ENCODE data around the gene INTS11. TPM values are rescaled to one million over a fixed set of nuclear protein-coding genes. Genes with fewer than 3 reads are reported as not detected.

The INTS11 gene
- total and polyA plus RNA-seq, 9 of the 15 experiments (the other 6 are each of a cell fraction or from before 2014, with no cell fraction given): 3.6 to 183 (median 110) TPM

DNA sequence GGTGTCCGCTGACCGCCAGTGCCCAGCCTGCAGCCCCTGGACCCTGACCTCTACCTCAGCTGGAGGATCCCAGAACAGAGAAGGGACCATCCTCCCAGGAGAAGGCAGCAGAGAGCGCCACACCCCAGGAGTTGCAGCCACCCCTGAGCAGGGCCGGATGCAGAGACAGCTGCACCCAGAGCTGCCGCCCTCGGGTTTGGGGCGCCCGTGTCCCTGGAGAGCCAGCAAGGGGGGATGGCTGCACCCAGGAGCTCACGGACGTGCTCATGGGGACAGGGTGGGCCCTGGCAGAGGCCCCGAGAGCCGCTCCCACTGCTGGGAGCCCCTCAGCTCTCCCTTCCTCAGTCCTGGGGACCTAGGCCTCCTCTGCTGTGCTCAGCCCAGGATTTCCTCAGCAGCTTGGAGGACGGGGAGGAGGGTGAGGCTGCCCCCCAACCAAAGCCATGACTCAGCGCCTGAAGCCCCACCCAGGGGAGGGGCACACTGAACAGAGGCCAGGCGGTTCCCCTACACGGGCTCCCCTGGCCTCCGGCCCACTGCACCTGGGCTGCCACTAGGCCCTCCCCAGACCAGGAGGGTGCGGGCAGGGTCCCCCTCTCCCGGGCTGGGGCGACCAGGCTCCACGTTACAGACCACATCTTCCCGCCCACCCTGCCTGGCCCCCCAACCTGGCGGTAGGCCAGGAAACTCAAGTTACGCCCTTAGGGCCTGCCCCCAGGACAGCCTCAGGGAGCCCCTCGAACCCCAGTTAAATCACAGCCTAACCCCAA is 19.0 kb downstream of the INTS11 start (continued):
- TF ChIP-seq, protein P1, sequence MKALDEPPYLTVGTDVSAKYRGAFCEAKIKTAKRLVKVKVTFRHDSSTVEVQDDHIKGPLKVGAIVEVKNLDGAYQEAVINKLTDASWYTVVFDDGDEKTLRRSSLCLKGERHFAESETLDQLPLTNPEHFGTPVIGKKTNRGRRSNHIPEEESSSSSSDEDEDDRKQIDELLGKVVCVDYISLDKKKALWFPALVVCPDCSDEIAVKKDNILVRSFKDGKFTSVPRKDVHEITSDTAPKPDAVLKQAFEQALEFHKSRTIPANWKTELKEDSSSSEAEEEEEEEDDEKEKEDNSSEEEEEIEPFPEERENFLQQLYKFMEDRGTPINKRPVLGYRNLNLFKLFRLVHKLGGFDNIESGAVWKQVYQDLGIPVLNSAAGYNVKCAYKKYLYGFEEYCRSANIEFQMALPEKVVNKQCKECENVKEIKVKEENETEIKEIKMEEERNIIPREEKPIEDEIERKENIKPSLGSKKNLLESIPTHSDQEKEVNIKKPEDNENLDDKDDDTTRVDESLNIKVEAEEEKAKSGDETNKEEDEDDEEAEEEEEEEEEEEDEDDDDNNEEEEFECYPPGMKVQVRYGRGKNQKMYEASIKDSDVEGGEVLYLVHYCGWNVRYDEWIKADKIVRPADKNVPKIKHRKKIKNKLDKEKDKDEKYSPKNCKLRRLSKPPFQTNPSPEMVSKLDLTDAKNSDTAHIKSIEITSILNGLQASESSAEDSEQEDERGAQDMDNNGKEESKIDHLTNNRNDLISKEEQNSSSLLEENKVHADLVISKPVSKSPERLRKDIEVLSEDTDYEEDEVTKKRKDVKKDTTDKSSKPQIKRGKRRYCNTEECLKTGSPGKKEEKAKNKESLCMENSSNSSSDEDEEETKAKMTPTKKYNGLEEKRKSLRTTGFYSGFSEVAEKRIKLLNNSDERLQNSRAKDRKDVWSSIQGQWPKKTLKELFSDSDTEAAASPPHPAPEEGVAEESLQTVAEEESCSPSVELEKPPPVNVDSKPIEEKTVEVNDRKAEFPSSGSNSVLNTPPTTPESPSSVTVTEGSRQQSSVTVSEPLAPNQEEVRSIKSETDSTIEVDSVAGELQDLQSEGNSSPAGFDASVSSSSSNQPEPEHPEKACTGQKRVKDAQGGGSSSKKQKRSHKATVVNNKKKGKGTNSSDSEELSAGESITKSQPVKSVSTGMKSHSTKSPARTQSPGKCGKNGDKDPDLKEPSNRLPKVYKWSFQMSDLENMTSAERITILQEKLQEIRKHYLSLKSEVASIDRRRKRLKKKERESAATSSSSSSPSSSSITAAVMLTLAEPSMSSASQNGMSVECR (CRISPR knock-in tag; IDR thresholded peaks at IDR 0.05): 0 out of 2 replicates have a peak, but pooled peaks have one; percentile 55
- TF ChIP-seq MTA1 (IDR thresholded peaks at IDR 0.05; ENCODE audit: borderline replicate concordance): no peak
- TF ChIP-seq PRPF4 (IDR thresholded peaks at IDR 0.05; ENCODE audit: insufficient read depth, low read depth, low read length, poor library complexity, severe bottlenecking): no peak
- no peak for TF ChIP-seq NR2F6 (CRISPR knock-in tag; IDR thresholded peaks at IDR 0.05)
- TF ChIP-seq PHB (CRISPR knock-in tag; IDR thresholded peaks at IDR 0.05): no peak
- TF ChIP-seq BCOR (IDR thresholded peaks at IDR 0.05): no peak
- no peak for TF ChIP-seq KAT8 (IDR thresholded peaks at IDR 0.05; ENCODE audit: low read depth)
- peak; percentile 63; the same call in 1 of the 2 replicates for TF ChIP-seq DPF2 (IDR thresholded peaks at IDR 0.05)
- TF ChIP-seq GTF2E2 (tag; IDR thresholded peaks at IDR 0.05): no peak
- TF ChIP-seq JUN (IDR thresholded peaks at IDR 0.05; ENCODE audit: borderline replicate concordance, low read depth, low read length): peak; percentile 66; the same call in 1 of the 2 replicates
- TF ChIP-seq JUN (CRISPR knock-in tag; IDR thresholded peaks at IDR 0.05; ENCODE audit: borderline replicate concordance): no peak
- TF ChIP-seq, protein P2, sequence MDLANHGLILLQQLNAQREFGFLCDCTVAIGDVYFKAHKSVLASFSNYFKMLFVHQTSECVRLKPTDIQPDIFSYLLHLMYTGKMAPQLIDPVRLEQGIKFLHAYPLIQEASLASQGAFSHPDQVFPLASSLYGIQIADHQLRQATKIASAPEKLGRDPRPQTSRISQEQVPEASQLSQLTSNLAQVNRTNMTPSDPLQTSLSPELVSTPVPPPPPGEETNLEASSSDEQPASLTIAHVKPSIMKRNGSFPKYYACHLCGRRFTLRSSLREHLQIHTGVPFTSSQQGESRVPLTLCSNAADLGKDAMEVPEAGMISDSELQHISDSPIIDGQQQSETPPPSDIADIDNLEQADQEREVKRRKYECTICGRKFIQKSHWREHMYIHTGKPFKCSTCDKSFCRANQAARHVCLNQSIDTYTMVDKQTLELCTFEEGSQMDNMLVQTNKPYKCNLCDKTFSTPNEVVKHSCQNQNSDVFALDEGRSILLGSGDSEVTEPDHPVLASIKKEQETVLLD (IDR thresholded peaks at IDR 0.05): peak; percentile 48; the same call in 1 of the 2 replicates
- peak; percentile 95 for TF ChIP-seq C11orf30 (IDR thresholded peaks at IDR 0.05; ENCODE audit: low read depth)
- no peak for TF ChIP-seq RFX5 (IDR thresholded peaks at IDR 0.05; ENCODE audit: low read depth, low read length)
- TF ChIP-seq CAMTA2 (CRISPR knock-in tag; conservative IDR thresholded peaks at IDR 0.05): no peak
- TF ChIP-seq ZKSCAN3 (CRISPR knock-in tag; IDR thresholded peaks at IDR 0.05): no peak
- TF ChIP-seq TAF1 (IDR thresholded peaks at IDR 0.05; ENCODE audit: control insufficient read depth, extremely low read depth, insufficient read depth, low read length, severe bottlenecking): peak; percentile 13
- TF ChIP-seq, protein P3, sequence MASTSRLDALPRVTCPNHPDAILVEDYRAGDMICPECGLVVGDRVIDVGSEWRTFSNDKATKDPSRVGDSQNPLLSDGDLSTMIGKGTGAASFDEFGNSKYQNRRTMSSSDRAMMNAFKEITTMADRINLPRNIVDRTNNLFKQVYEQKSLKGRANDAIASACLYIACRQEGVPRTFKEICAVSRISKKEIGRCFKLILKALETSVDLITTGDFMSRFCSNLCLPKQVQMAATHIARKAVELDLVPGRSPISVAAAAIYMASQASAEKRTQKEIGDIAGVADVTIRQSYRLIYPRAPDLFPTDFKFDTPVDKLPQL (IDR thresholded peaks at IDR 0.05; ENCODE audit: extremely low read depth, insufficient read length): no peak
- no peak for TF ChIP-seq TRIM28 (IDR thresholded peaks at IDR 0.05)
- peak; percentile 69; the same call in 1 of the 2 replicates for TF ChIP-seq ETV5 (CRISPR knock-in tag; IDR thresholded peaks at IDR 0.05; ENCODE audit: low read depth)
- no peak for TF ChIP-seq KLF13 (tag; IDR thresholded peaks at IDR 0.05; ENCODE audit: borderline replicate concordance, low read depth)
- TF ChIP-seq U2AF1 (optimal IDR thresholded peaks at IDR 0.05; ENCODE audit: low read depth, low read length): no peak
- no peak for TF ChIP-seq HNRNPL (IDR thresholded peaks at IDR 0.05; ENCODE audit: low read depth, low read length)
- no peak for TF ChIP-seq SREBF1 (IDR thresholded peaks at IDR 0.05; ENCODE audit: borderline replicate concordance, low read depth, low read length)

All from K562 (cell line).